ENCODE results near the gene PRPSAP2. TPM values are rescaled to one million over a fixed set of nuclear protein-coding genes. Genes with fewer than 3 reads are reported as not detected.

The PRPSAP2 gene
- total and polyA plus RNA-seq, 2 donors (not counting 3 experiments of a cell fraction or from before 2014, with no cell fraction given): 22.2 to 38.5 TPM

- CTCF ChIA-PET: interaction anchor here (1.7 kb wide), 1 partner anchor 10 kb away, joined by 5 read pairs; no protein-coding TSS in a partner anchor
- Histone ChIP-seq H3K36me3 (ENCODE audit: control insufficient read depth in 2 of 2, extremely low read depth in 1 of 2, insufficient read depth in 2 of 2, low read length in 2 of 2) (no peaks in the 10 kb centered on the region), H3K4me2 (ENCODE audit: insufficient read depth, low read length) (no peak overlapping the region), H3K27me3 (ENCODE audit: control insufficient read depth in 2 of 2, insufficient read depth in 2 of 2, low read length in 2 of 2) (no peaks in the 10 kb centered on the region), H2AFZ (ENCODE audit: low read depth, low read length) (no peak overlapping the region), H3K27ac (ENCODE audit: insufficient read depth, low read depth, low read length) (no peak overlapping the region), H3K9me1 (replicated peaks; ENCODE audit: control insufficient read depth, extremely low read depth, insufficient read depth, low read length) (no peaks in the 10 kb centered on the region), H4K20me1 (replicated peaks; ENCODE audit: control insufficient read depth, extremely low read depth, insufficient read depth, low read length) (no peaks in the 10 kb centered on the region), H3K9me3 (replicated peaks; ENCODE audit: control insufficient read depth, insufficient read depth, low read length) (no peaks in the 10 kb centered on the region), H3K9ac (replicated peaks; ENCODE audit: extremely low read depth, insufficient read depth, low read length) (no peak overlapping the region), H3K4me3 (replicated peaks in 1 of 3; ENCODE audit: insufficient read depth in 1 of 3, low read depth in 1 of 3, low read length in 3 of 3) (no peak overlapping the region), H3K4me1 (ENCODE audit: control insufficient read depth, extremely low read depth, insufficient read depth, low read length) (no peaks in the 10 kb centered on the region), H3K79me2 (ENCODE audit: control insufficient read depth, insufficient read depth, low read length) (no peaks in the 10 kb centered on the region)
- FAIRE-seq (no peak), DNase-seq (ENCODE audit: low read depth, low spot score) (no peak)
- no TSS peak for BruUV-seq (replicated peaks)
- TF ChIP-seq JUN (IDR thresholded peaks at IDR 0.05; ENCODE audit: borderline replicate concordance, insufficient read depth, insufficient read length, low read depth) (no peak), GATA2 (IDR thresholded peaks at IDR 0.05; ENCODE audit: insufficient read depth, insufficient read length, low read depth, low read length) (no peak), CTCF (IDR thresholded peaks at IDR 0.05; ENCODE audit: extremely low read depth in 1 of 2, insufficient read depth in 1 of 2, low read depth in 1 of 2, low read length in 2 of 2) (no peak), EZH2 (IDR thresholded peaks at IDR 0.05; ENCODE audit: borderline replicate concordance, low read depth, low read length, severe bottlenecking) (no peak), POLR2AphosphoS5 (IDR thresholded peaks at IDR 0.05; ENCODE audit: insufficient read depth, low read depth, low read length) (no peak), POLR2A (IDR thresholded peaks at IDR 0.05; ENCODE audit: low read depth, low read length) (no peak), MYC (IDR thresholded peaks at IDR 0.05; ENCODE audit: low read depth, low read length) (no peak), FOS (IDR thresholded peaks at IDR 0.05; ENCODE audit: borderline replicate concordance, insufficient read depth, low read length) (no peak), MAX (IDR thresholded peaks at IDR 0.05; ENCODE audit: insufficient read depth, insufficient read length) (no peak)
- intact Hi-C loops (cut with micrococcal nuclease) (no loop called here), dilution Hi-C loops (cut with MboI; ENCODE audit: extremely low pct_ligation_motif_present, low sequenced_read_pairs) (no loop called here)
- POLR2A ChIA-PET: no interaction called here
Measured at GRCh38 chr17:18956581-18956980, 98.7 kb downstream of the PRPSAP2 start.
